ENCODE results near the gene PIGK. TPM values are rescaled to one million over a fixed set of nuclear protein-coding genes. Genes with fewer than 3 reads are reported as not detected.

PIGK gene
- total and polyA plus RNA-seq, 2 donors (not counting 1 experiment from before 2014, with no cell fraction given), result 3.1 to 14.9 TPM

GRCh38 chr1:77039739-77040138 is 179.5 kb downstream of the PIGK start:
- Mint-ChIP-seq H3K27ac (no peak overlapping the region), H3K4me3 (no peak overlapping the region), H3K4me1 (no peaks in the 10 kb centered on the region), H3K9me3 (ENCODE audit: insufficient read depth) (peaks cover 4% of the 10 kb centered on the region), H3K27me3 (peaks cover 3% of the 10 kb centered on the region)
- no peak for DNase-seq
- Histone ChIP-seq H3K4me3 (ENCODE audit: control extremely low read depth in 1 of 5, extremely low read depth in 1 of 5, insufficient read depth in 1 of 5, low read depth in 2 of 5, low read length in 4 of 5) (no peak overlapping the region), H3K9ac (ENCODE audit: low read length) (no peak overlapping the region), H3K79me2 (ENCODE audit: control insufficient read depth, insufficient read depth, low read length) (no peaks in the 10 kb centered on the region), H3K9me3 (ENCODE audit: control extremely low read depth in 1 of 3, control insufficient read depth in 2 of 3, insufficient read depth in 1 of 3, low read length in 2 of 3) (peaks cover 0 to 5% (median 0%) of the 10 kb centered on the region in 3 donors), H3K4me2 (replicated peaks; ENCODE audit: low read depth, low read length, poor library complexity, severe bottlenecking) (no peak overlapping the region), H4K20me1 (ENCODE audit: control insufficient read depth, insufficient read depth, low read length, poor library complexity, severe bottlenecking) (no peaks in the 10 kb centered on the region), H3K4me1 (ENCODE audit: control insufficient read depth in 2 of 2, insufficient read depth in 2 of 2, low read length in 2 of 2) (no peaks in the 10 kb centered on the region), H3K36me3 (replicated peaks in 1 of 2; ENCODE audit: control extremely low read depth in 1 of 2, control insufficient read depth in 1 of 2, extremely low read depth in 1 of 2, insufficient read depth in 2 of 2, low read length in 1 of 2) (no peaks in the 10 kb centered on the region), H3K27ac (ENCODE audit: low read length in 2 of 2) (no peak overlapping the region), H2AFZ (ENCODE audit: insufficient read depth, low read depth, low read length, poor library complexity, severe bottlenecking) (no peak overlapping the region), H3K27me3 (replicated peaks in 1 of 4; ENCODE audit: control extremely low read depth in 1 of 4, control insufficient read depth in 3 of 4, insufficient read depth in 4 of 4, low read length in 3 of 4) (no peaks in the 10 kb centered on the region)
- TF ChIP-seq CTCF (IDR thresholded peaks at IDR 0.05) (no peak), EZH2 (IDR thresholded peaks at IDR 0.05; ENCODE audit: borderline replicate concordance, insufficient read depth, low read depth, low read length, poor library complexity, severe bottlenecking) (no peak)
- CTCF ChIA-PET, result no interaction called here
- POLR2A ChIA-PET, result no interaction called here
- intact Hi-C loops (cut with micrococcal nuclease), result no loop called here
- WGBS (ENCODE audit: insufficient coverage), result 94% methylated on average over 7 of the region's 8 CpGs
- ATAC-seq (ENCODE audit: low read depth), result no peak

- ChIA-PET POLR2A (no interaction called here), CTCF (no interaction called here)
- peaks cover 3% of the 10 kb centered on the region for H3K27me3 Mint-ChIP-seq
- H3K36me3 ChIP-seq (replicated peaks in 1 of 2; ENCODE audit: control extremely low read depth in 1 of 2, control insufficient read depth in 1 of 2, extremely low read depth in 1 of 2, insufficient read depth in 2 of 2, low read length in 1 of 2), result no peaks in the 10 kb centered on the region
- H3K27ac ChIP-seq (ENCODE audit: low read length in 2 of 2), result no peak overlapping the region
- H3K4me1 ChIP-seq (ENCODE audit: control insufficient read depth in 2 of 2, insufficient read depth in 2 of 2, low read length in 2 of 2), result no peaks in the 10 kb centered on the region
- ATAC-seq (ENCODE audit: low read depth) (no peak), DNase-seq (no peak)
- no peaks in the 10 kb centered on the region for H4K20me1 ChIP-seq (ENCODE audit: control insufficient read depth, insufficient read depth, low read length, poor library complexity, severe bottlenecking)
- no peak overlapping the region for H3K4me2 ChIP-seq (replicated peaks; ENCODE audit: low read depth, low read length, poor library complexity, severe bottlenecking)
- TF ChIP-seq EZH2 (IDR thresholded peaks at IDR 0.05; ENCODE audit: borderline replicate concordance, insufficient read depth, low read depth, low read length, poor library complexity, severe bottlenecking) (no peak), CTCF (IDR thresholded peaks at IDR 0.05) (no peak)
- H3K4me1 Mint-ChIP-seq, result no peaks in the 10 kb centered on the region
- peaks cover 4% of the 10 kb centered on the region for H3K9me3 Mint-ChIP-seq (ENCODE audit: insufficient read depth)
- H3K4me3 ChIP-seq (ENCODE audit: control extremely low read depth in 1 of 5, extremely low read depth in 1 of 5, insufficient read depth in 1 of 5, low read depth in 2 of 5, low read length in 4 of 5), result no peak overlapping the region
- H3K27ac Mint-ChIP-seq, result no peak overlapping the region
- WGBS (ENCODE audit: insufficient coverage), result 100% methylated on average over 1 of the region's 1 CpG
- H3K9me3 ChIP-seq (ENCODE audit: control extremely low read depth in 1 of 3, control insufficient read depth in 2 of 3, insufficient read depth in 1 of 3, low read length in 2 of 3), result peaks cover 0 to 5% (median 0%) of the 10 kb centered on the region in 3 donors
- intact Hi-C loops (cut with micrococcal nuclease), result no loop called here
- no peak overlapping the region for H2AFZ ChIP-seq (ENCODE audit: insufficient read depth, low read depth, low read length, poor library complexity, severe bottlenecking)
- no peaks in the 10 kb centered on the region for H3K79me2 ChIP-seq (ENCODE audit: control insufficient read depth, insufficient read depth, low read length)
- H3K4me3 Mint-ChIP-seq, result no peak overlapping the region
- H3K27me3 ChIP-seq (replicated peaks in 1 of 4; ENCODE audit: control extremely low read depth in 1 of 4, control insufficient read depth in 3 of 4, insufficient read depth in 4 of 4, low read length in 3 of 4), result no peaks in the 10 kb centered on the region
- no peak overlapping the region for H3K9ac ChIP-seq (ENCODE audit: low read length)
Measured at GRCh38 chr1:77039111-77039510, 180.1 kb downstream of the PIGK start.

Small RNA genes lying within 50 kb of the gene (small RNA-seq; reads per million reads assigned to genes)
- not detected for gene MIR7156 (ENCODE audit: insufficient read length, low read depth, low replicate concordance)

Other genes with a start within 250 kb of the PIGK start
- gene AK5, start 62.6 kb upstream of the PIGK start, total RNA-seq, result not detected in 2 replicates
- gene AK5, start 62.6 kb upstream of the PIGK start, polyA plus RNA-seq, result 0.17 and 0.18 TPM in 2 replicates

Data from B cell (primary cell).